Esophagus muscularis mucosa (tissue), 4 donors: ENCODE measurements around the gene INPP4B. TPM values are rescaled to one million over a fixed set of nuclear protein-coding genes. Genes with fewer than 3 reads are reported as not detected.

Source experiments
- DNase-seq: peaks from one replicate; pipeline ENCODE4 v3.0.0-alpha.2; 2017; ENCODE audit errors: extremely low spot score
- H3K27ac ChIP-seq, 4 donors: fragments of 200-600 bp; sonication (generic); replicated peaks in 1 of 4; 1 replicate in 3 of 4; 2 replicates in 1 of 4; pipeline ENCODE4 v1.5.1; 2016 to 2019; ENCODE audit warnings: mild to moderate bottlenecking in 1 of 4
- H3K27me3 ChIP-seq, 4 donors: fragments of 200-600 bp; sonication (generic); one replicate each; pipeline versions ENCODE4 v1.5.1 to v1.6.0; 2016 to 2019
- H3K36me3 ChIP-seq, 4 donors: fragments of 200-600 bp; sonication (generic); one replicate each; pipeline ENCODE4 v1.5.1; 2016 to 2019
- H3K4me1 ChIP-seq, 4 donors: fragments of 200-600 bp; sonication (generic); one replicate each; pipeline ENCODE4 v1.5.1; 2016 to 2019
- H3K4me3 ChIP-seq, 4 donors: fragments of 200-600 bp; sonication (generic); 1 replicate in 2 of 4; 2 replicates in 2 of 4; pipeline ENCODE4 v1.5.1; 2016 to 2019; ENCODE audit warnings: mild to moderate bottlenecking in 4 of 4, moderate library complexity in 1 of 4
- H3K9me3 ChIP-seq, 4 donors: fragments of 200-600 bp; sonication (generic); 1 replicate in 3 of 4; 2 replicates in 1 of 4; pipeline ENCODE4 v1.5.1; 2016 to 2019
- EP300 ChIP-seq: sonication (generic); formaldehyde crosslinking; IDR thresholded peaks from one replicate; pipeline ENCODE4 v1.6.1; 2017; ENCODE audit warnings: antibody characterized with exemption
- POLR2A ChIP-seq: fragments of 450-650 bp; IDR thresholded peaks from one replicate; pipeline ENCODE4 v1.6.1; 2017; ENCODE audit warnings: antibody characterized with exemption, moderate library complexity, mild to moderate bottlenecking, low read depth
- POLR2AphosphoS5 ChIP-seq, 2 donors: sonication (generic); formaldehyde crosslinking; IDR thresholded peaks; one replicate each; pipeline ENCODE4 v1.6.1; 2017; ENCODE audit warnings: antibody characterized with exemption in 2 of 2
- WGBS: methylation state at CpG from one replicate; pipeline ENCODE4 v1.1.5; 2018; 5-methylcytosine and 5-hydroxymethylcytosine counted together
- intact Hi-C: fragments of 100-400 bp; cut with DNase I; formaldehyde crosslinking; loops from one replicate; pipeline ENCODE4 v1.15.1; 2023
- total RNA-seq, 4 donors: library from RNA; depleted of rRNA; stranded (reverse); fragments of >200 nt; gene quantifications; one replicate each; pipeline versions ENCODE4 v1.1.0 to v1.2.1, GENCODE V29; 2016
- TF ChIP-seq, protein P1 (sequence below), 3 experiments: fragments of 200-600 bp in 2 of 3; fragments of 450-650 bp in 1 of 3; sonication (generic) in 2 of 3; IDR thresholded peaks; one replicate each; pipeline ENCODE4 v1.5.1; 2017 to 2019; ENCODE audit warnings: antibody characterized with exemption in 3 of 3, mild to moderate bottlenecking in 2 of 3, moderate library complexity in 1 of 3

INPP4B gene
- total RNA-seq, 4 donors from 2014 or later = 12.7 to 23.4 (median 15.9) TPM

DNA sequence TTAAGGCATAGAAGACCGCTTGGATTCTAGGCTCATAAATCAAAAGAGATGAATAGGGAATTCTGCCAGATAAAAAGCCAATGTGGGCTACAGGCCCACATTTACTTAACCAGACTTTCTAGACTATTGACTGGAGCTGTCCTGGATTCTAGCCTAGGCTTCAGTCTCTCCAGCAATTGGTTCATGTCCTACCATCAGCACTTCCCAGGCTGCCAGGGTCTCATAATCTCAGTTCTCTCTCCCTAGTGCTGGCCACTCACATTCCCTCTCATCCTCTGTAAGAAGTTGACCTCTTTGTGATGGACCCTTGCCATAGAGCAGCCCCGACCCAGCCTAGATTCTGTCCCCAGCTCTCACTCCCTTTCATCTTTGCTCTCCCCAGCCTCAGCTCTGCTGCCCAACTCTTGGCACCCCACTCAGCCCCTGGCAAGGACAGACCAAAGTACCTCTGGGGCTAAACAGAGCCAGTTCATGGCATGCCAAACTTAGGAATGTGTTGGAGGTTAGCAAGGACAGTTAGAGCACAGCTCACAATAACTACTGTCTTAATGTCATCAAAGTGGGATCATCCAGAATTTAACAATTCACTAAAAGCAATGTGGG, 396.2 kb downstream of the INPP4B start:
- no peak for DNase-seq
- intact Hi-C loops = no loop called here
- 75% methylated on average over 2 of the region's 2 CpGs for WGBS
- no peak overlapping the region for H3K27ac ChIP-seq
- no peaks in the 10 kb centered on the region for H3K9me3 ChIP-seq
- H3K27me3 ChIP-seq = no peaks in the 10 kb centered on the region
- peaks cover 0 to 6% (median 0%) of the 10 kb centered on the region in 4 donors for H3K4me1 ChIP-seq
- H3K4me3 ChIP-seq = no peak overlapping the region
- H3K36me3 ChIP-seq = no peaks in the 10 kb centered on the region
- TF ChIP-seq POLR2AphosphoS5 (IDR thresholded peaks at IDR 0.05) (no peak), EP300 (no peak), POLR2A (no peak)
- TF ChIP-seq, protein P1, sequence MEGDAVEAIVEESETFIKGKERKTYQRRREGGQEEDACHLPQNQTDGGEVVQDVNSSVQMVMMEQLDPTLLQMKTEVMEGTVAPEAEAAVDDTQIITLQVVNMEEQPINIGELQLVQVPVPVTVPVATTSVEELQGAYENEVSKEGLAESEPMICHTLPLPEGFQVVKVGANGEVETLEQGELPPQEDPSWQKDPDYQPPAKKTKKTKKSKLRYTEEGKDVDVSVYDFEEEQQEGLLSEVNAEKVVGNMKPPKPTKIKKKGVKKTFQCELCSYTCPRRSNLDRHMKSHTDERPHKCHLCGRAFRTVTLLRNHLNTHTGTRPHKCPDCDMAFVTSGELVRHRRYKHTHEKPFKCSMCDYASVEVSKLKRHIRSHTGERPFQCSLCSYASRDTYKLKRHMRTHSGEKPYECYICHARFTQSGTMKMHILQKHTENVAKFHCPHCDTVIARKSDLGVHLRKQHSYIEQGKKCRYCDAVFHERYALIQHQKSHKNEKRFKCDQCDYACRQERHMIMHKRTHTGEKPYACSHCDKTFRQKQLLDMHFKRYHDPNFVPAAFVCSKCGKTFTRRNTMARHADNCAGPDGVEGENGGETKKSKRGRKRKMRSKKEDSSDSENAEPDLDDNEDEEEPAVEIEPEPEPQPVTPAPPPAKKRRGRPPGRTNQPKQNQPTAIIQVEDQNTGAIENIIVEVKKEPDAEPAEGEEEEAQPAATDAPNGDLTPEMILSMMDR (IDR thresholded peaks at IDR 0.05) = no peak

DNA sequence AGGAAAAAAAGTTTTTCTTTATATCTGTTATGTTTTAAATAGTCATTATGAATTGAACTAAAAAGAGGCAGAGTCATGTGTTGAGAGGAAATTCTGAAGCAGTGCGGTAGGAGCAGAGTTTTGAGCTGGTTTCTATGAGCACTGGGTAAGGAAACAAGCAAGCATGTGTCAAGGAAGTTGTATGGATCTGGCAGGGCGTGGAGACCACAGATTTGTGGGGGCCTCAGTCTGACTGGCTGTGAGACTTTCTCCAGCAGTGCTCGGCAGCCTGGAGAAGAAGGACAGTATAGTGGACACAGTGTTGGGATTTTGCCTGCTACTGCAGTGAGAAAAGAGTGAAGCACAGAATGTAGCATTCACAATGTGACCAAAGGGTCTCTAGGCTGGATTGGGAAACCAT, 399.1 kb downstream of the INPP4B start:
- no peaks in the 10 kb centered on the region for H3K27me3 ChIP-seq
- 70% methylated on average over 3 of the region's 3 CpGs for WGBS
- DNase-seq = no peak
- H3K4me1 ChIP-seq = peaks cover 0 to 6% (median 0%) of the 10 kb centered on the region in 4 donors
- TF ChIP-seq POLR2A (no peak), POLR2AphosphoS5 (IDR thresholded peaks at IDR 0.05) (no peak), EP300 (no peak)
- TF ChIP-seq, protein P1 (IDR thresholded peaks at IDR 0.05) = no peak
- H3K27ac ChIP-seq = no peak overlapping the region
- H3K4me3 ChIP-seq = no peak overlapping the region
- H3K9me3 ChIP-seq = no peaks in the 10 kb centered on the region
- H3K36me3 ChIP-seq = no peaks in the 10 kb centered on the region
- intact Hi-C loops = no loop called here

DNA sequence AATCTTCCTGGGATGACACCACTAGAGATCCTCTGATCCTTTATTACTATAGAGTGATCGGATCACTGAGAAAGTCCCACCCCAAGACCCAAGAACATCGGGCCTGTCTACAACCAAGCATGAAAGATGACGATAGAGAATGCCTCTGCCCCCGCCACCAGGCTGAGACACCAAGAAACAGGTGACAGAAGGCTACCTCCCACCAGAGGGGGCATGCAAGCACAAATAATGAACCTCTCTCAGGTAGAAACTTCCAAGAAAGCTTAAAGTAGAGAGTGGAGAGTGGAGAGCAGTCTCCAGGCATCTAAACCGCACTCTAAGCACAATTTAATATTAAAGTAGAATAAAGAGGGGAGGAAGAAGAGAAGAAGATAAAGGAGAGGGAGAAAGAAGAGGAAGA, 402.6 kb downstream of the INPP4B start:
- 100% methylated on average over 5 of the region's 5 CpGs for WGBS

DNA sequence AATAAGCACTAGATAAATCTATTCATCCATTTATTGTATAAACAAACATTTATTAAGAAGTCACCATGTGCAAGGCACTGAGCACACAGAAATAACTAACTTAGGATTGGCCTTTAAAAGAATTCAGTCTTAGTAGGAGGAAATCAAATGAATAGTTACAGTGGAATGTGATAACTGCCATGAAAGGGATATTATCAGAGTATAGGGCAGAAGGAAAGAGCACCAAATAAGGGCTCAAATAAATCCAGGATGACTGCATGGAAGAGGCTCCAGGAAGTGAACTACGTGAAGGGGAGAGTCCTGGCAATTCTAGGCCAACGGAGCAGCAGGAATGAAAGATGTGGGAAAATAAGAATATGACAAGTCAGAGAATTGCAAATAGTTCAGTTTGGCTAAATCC, 406.0 kb downstream of the INPP4B start:
- H3K4me1 ChIP-seq = no peaks in the 10 kb centered on the region
- intact Hi-C loops = no loop called here
- no peak overlapping the region for H3K4me3 ChIP-seq
- no peaks in the 10 kb centered on the region for H3K9me3 ChIP-seq
- 96% methylated on average over 2 of the region's 2 CpGs for whole genome bisulfite sequencing
- H3K27me3 ChIP-seq = no peaks in the 10 kb centered on the region
- TF ChIP-seq EP300 = no peak
- TF ChIP-seq POLR2A = no peak
- TF ChIP-seq, protein P1 (IDR thresholded peaks at IDR 0.05) = no peak
- TF ChIP-seq POLR2AphosphoS5 (IDR thresholded peaks at IDR 0.05) = no peak
- no peaks in the 10 kb centered on the region for H3K36me3 ChIP-seq
- H3K27ac ChIP-seq = no peak overlapping the region
- no peak for DNase-seq

More for the DNA sequence above, 402.6 kb downstream of the INPP4B start:
- Histone ChIP-seq H3K9me3 (no peaks in the 10 kb centered on the region), H3K4me1 (no peaks in the 10 kb centered on the region), H3K36me3 (no peaks in the 10 kb centered on the region), H3K4me3 (no peak overlapping the region), H3K27ac (no peak overlapping the region), H3K27me3 (no peaks in the 10 kb centered on the region)
- intact Hi-C loops = no loop called here
- DNase-seq = no peak
- TF ChIP-seq, protein P1 (IDR thresholded peaks at IDR 0.05) = no peak
- TF ChIP-seq EP300 = no peak
- no peak for TF ChIP-seq POLR2A
- TF ChIP-seq POLR2AphosphoS5 (IDR thresholded peaks at IDR 0.05) = no peak
